ENCODE data around the gene CSGALNACT2.

Gene CSGALNACT2

DNA sequence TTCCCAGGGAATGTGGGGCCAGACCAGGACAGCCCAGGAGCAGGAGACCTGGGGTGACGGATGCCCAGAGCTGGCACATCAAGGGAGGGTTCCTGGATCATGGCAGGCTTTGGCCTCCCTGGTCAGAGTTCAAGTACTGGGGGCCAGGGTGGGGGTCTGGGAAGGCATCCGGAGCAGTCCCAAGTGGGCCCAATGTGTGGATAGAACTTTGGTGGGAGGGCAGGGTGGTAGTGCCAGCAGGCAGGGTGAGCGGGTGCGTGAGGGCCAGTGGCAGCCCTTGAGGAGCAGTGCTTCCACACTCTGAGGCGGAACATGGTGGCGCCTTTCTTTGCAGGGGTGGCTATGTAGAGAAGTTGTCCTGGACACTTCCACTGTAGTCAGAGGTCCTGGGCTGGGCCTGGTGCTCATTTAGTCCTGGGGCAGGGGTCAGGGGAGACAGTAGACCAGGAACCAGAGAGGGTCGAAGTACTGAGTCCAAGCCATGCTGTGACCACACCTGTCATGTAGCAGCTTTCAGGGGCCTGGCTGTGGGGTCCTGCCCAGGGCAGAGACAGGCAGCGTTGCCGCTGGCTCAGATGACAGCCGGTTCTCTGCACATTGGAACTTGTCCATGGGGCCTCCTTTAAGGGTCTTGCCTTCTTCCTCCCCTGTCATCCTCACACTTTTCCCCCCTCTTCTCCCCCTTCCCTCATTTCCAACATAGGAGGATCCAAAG lies 22.2 kb upstream of the CSGALNACT2 start:
- no peak for TF ChIP-seq EZH2phosphoT487 (IDR thresholded peaks at IDR 0.05; ENCODE audit: low read depth)
- TF ChIP-seq, protein P1, sequence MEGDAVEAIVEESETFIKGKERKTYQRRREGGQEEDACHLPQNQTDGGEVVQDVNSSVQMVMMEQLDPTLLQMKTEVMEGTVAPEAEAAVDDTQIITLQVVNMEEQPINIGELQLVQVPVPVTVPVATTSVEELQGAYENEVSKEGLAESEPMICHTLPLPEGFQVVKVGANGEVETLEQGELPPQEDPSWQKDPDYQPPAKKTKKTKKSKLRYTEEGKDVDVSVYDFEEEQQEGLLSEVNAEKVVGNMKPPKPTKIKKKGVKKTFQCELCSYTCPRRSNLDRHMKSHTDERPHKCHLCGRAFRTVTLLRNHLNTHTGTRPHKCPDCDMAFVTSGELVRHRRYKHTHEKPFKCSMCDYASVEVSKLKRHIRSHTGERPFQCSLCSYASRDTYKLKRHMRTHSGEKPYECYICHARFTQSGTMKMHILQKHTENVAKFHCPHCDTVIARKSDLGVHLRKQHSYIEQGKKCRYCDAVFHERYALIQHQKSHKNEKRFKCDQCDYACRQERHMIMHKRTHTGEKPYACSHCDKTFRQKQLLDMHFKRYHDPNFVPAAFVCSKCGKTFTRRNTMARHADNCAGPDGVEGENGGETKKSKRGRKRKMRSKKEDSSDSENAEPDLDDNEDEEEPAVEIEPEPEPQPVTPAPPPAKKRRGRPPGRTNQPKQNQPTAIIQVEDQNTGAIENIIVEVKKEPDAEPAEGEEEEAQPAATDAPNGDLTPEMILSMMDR (IDR thresholded peaks at IDR 0.05; ENCODE audit: low read depth, low read length): no peak
- Histone ChIP-seq H3K36me3 (replicated peaks; ENCODE audit: low read depth, low read length) (no peaks in the 10 kb centered on the region), H3K4me3 (ENCODE audit: low read length) (no peak overlapping the region), H3K27ac (ENCODE audit: low read length) (no peak overlapping the region), H3K4me2 (ENCODE audit: low read length) (no peak overlapping the region), H3K9ac (ENCODE audit: low read length) (no peak overlapping the region), H3K79me2 (ENCODE audit: low read length) (no peaks in the 10 kb centered on the region), H4K20me1 (ENCODE audit: insufficient read depth, low read length) (no peaks in the 10 kb centered on the region), H3K4me1 (ENCODE audit: low read length) (peaks cover 9% of the 10 kb centered on the region), H3K9me3 (ENCODE audit: insufficient read depth, low read length) (no peaks in the 10 kb centered on the region), H3K27me3 (ENCODE audit: low read depth, low read length) (no peaks in the 10 kb centered on the region), H2AFZ (ENCODE audit: low read depth, low read length) (no peak overlapping the region)

DNA sequence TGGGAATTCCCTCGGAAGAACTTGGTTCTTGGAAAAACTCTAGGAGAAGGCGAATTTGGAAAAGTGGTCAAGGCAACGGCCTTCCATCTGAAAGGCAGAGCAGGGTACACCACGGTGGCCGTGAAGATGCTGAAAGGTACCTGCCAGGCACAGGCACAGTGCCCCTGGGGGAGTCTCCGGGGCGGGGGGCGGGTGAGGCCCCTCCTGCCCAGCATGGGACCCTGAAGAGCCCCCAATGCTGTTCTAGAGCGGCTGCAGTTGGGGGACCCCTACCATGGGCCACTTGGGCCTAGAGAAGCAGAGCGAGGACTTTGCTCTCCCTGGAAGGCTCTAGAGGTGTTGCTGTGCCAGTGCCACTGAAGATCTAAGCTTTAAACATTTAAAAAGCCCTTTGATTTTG lies 21.6 kb upstream of the CSGALNACT2 start:
- TF ChIP-seq EZH2phosphoT487 (IDR thresholded peaks at IDR 0.05; ENCODE audit: low read depth): no peak
- TF ChIP-seq, protein P1 (IDR thresholded peaks at IDR 0.05; ENCODE audit: low read depth, low read length): no peak
- no peaks in the 10 kb centered on the region for H3K36me3 ChIP-seq (replicated peaks; ENCODE audit: low read depth, low read length)
- H3K9me3 ChIP-seq (ENCODE audit: insufficient read depth, low read length): no peaks in the 10 kb centered on the region
- no peak overlapping the region for H2AFZ ChIP-seq (ENCODE audit: low read depth, low read length)
- no peak overlapping the region for H3K4me3 ChIP-seq (ENCODE audit: low read length)
- no peaks in the 10 kb centered on the region for H3K27me3 ChIP-seq (ENCODE audit: low read depth, low read length)
- H3K4me1 ChIP-seq (ENCODE audit: low read length): peaks cover 15% of the 10 kb centered on the region
- no peak overlapping the region for H3K4me2 ChIP-seq (ENCODE audit: low read length)
- H4K20me1 ChIP-seq (ENCODE audit: insufficient read depth, low read length): no peaks in the 10 kb centered on the region
- no peak overlapping the region for H3K9ac ChIP-seq (ENCODE audit: low read length)
- no peaks in the 10 kb centered on the region for H3K79me2 ChIP-seq (ENCODE audit: low read length)
- H3K27ac ChIP-seq (ENCODE audit: low read length): no peak overlapping the region

DNA sequence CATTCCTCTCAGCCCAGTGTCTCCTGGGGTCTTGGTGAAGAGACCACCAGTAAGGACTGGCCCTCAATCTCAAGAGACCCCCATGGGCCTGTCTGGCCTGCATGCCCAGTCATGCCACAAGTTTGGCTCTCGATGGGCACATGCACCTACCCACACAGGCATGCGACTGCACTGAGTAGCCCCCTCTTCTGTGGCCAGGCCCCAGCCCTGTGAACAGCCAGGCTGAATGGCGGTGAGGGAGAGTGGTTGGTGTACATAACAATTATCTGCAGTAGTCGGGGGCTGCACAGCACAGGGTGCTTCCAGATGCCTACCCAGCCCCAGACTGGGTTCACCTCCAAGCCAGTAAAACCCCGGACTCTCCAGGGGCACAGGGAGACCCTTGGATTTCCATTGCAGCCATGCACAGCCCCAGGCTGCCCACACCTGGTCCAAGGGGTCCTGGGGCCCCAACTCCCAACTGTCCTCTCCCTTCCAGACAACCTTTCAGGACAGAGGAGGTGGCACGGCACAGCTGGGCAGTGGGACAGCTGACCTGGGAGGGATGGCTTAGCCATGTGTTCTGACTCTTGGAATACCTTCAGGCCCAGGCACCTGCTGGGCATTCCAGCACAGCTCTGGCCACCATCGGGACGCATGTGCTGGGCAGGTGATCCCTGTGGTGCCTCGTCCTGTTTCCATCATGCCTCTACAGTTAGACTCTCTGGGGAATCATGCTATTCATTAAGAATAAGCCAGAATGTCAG lies 21.0 kb upstream of the CSGALNACT2 start:
- Histone ChIP-seq H3K9me3 (ENCODE audit: insufficient read depth, low read length) (no peaks in the 10 kb centered on the region), H3K4me1 (ENCODE audit: low read length) (peaks cover 21% of the 10 kb centered on the region), H3K4me2 (ENCODE audit: low read length) (no peak overlapping the region), H3K27ac (ENCODE audit: low read length) (no peak overlapping the region), H3K79me2 (ENCODE audit: low read length) (no peaks in the 10 kb centered on the region), H3K27me3 (ENCODE audit: low read depth, low read length) (no peaks in the 10 kb centered on the region), H3K4me3 (ENCODE audit: low read length) (no peak overlapping the region), H4K20me1 (ENCODE audit: insufficient read depth, low read length) (no peaks in the 10 kb centered on the region), H3K9ac (ENCODE audit: low read length) (no peak overlapping the region), H3K36me3 (replicated peaks; ENCODE audit: low read depth, low read length) (no peaks in the 10 kb centered on the region), H2AFZ (ENCODE audit: low read depth, low read length) (no peak overlapping the region)
- TF ChIP-seq, protein P1 (IDR thresholded peaks at IDR 0.05; ENCODE audit: low read depth, low read length): no peak
- no peak for TF ChIP-seq EZH2phosphoT487 (IDR thresholded peaks at IDR 0.05; ENCODE audit: low read depth)

DNA sequence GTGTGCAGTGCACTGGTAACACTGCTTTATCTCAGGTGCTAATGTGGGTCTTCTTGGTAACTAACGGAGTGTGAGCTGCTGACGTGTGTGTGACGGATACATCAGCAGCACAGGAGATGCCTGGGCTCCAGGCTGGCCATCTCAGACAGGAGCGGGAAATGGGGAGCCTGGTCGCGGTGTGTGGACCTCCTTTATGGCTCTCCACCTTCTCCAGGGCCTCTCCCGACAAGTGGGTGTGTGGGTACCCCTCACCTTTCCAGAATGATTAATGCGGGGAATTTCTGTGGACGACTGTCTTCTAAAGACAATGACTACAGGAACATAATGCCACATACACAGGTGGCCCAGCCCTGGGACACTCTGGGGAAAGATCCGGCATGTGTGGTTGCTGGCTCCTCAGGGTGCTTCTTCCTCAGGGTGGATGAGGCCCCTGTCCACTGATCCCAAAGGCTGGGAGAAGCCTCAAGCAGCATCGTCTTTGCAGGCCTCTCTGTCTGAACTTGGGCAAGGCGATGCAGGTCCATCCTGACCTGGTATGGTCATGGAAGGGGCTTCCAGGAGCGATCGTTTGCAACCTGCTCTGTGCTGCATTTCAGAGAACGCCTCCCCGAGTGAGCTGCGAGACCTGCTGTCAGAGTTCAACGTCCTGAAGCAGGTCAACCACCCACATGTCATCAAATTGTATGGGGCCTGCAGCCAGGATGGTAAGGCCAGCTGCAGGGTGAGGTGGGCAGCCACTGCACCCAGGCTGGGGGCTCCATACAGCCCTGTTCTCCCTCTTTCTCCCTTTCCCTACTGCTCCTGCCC lies 20.3 kb upstream of the CSGALNACT2 start:
- H3K4me2 ChIP-seq (ENCODE audit: low read length): no peak overlapping the region
- TF ChIP-seq EZH2phosphoT487 (IDR thresholded peaks at IDR 0.05; ENCODE audit: low read depth): no peak
- TF ChIP-seq, protein P1 (IDR thresholded peaks at IDR 0.05; ENCODE audit: low read depth, low read length): no peak
- no peak overlapping the region for H3K27ac ChIP-seq (ENCODE audit: low read length)
- H3K36me3 ChIP-seq (replicated peaks; ENCODE audit: low read depth, low read length): no peaks in the 10 kb centered on the region
- no peaks in the 10 kb centered on the region for H3K27me3 ChIP-seq (ENCODE audit: low read depth, low read length)
- H3K9me3 ChIP-seq (ENCODE audit: insufficient read depth, low read length): no peaks in the 10 kb centered on the region
- H3K4me1 ChIP-seq (ENCODE audit: low read length): peaks cover 21% of the 10 kb centered on the region
- no peaks in the 10 kb centered on the region for H3K79me2 ChIP-seq (ENCODE audit: low read length)
- H4K20me1 ChIP-seq (ENCODE audit: insufficient read depth, low read length): no peaks in the 10 kb centered on the region
- no peak overlapping the region for H2AFZ ChIP-seq (ENCODE audit: low read depth, low read length)
- no peak overlapping the region for H3K9ac ChIP-seq (ENCODE audit: low read length)
- H3K4me3 ChIP-seq (ENCODE audit: low read length): no peak overlapping the region

All from OCI-LY3 (cell line).